ENCODE data around the gene DNASE2.
A peak's percentile ranks its signal among the peaks of the same experiment; 100 is the strongest.
"Not testable (repeated sequence)": the region's sequence is repeated elsewhere in the genome, so short reads cannot be mapped to it uniquely, and the experiment has no call there.

The DNASE2 gene

DNA sequence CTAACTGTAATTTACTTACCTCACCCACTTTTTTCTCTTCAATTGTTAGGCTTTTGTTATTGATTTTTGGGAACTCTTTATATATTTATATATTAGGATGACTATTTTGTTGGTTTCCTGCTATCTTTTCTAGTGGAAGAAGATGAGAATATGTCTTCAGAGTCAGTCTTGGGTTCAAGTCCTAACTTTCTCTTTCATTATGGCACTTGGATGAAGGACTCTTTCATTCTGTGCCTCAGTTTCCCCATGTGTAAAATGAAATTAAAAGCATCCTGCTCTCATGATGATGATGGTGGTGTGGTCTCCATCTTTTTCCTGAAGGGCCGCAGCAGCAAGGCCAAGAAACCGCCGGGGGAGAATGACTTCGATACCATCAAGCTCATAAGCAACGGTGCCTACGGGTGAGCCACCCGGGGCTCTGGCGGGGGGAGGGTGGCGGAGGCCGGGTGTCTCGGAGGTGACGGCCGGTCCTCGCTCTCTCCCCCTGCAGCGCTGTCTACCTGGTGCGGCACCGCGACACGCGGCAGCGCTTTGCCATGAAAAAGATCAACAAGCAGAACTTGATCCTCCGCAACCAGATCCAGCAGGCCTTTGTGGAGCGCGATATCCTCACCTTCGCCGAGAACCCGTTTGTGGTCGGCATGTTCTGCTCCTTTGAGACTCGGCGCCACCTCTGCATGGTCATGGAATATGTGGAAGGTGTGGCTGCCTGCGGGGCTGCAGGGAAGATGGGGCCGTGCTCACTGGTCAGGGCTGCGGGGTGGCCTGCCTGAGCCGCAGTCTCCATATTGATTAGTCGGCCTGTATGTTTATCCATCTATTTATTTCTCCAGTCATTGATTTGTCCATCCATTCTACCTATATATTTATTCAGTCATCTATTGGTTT is 23.0 kb downstream of the DNASE2 start:
- DNase-seq: no peak

- no peak for DNase-seq
Measured at GRCh38 chr19:12856653-12857052, 24.6 kb downstream of the DNASE2 start.

DNA sequence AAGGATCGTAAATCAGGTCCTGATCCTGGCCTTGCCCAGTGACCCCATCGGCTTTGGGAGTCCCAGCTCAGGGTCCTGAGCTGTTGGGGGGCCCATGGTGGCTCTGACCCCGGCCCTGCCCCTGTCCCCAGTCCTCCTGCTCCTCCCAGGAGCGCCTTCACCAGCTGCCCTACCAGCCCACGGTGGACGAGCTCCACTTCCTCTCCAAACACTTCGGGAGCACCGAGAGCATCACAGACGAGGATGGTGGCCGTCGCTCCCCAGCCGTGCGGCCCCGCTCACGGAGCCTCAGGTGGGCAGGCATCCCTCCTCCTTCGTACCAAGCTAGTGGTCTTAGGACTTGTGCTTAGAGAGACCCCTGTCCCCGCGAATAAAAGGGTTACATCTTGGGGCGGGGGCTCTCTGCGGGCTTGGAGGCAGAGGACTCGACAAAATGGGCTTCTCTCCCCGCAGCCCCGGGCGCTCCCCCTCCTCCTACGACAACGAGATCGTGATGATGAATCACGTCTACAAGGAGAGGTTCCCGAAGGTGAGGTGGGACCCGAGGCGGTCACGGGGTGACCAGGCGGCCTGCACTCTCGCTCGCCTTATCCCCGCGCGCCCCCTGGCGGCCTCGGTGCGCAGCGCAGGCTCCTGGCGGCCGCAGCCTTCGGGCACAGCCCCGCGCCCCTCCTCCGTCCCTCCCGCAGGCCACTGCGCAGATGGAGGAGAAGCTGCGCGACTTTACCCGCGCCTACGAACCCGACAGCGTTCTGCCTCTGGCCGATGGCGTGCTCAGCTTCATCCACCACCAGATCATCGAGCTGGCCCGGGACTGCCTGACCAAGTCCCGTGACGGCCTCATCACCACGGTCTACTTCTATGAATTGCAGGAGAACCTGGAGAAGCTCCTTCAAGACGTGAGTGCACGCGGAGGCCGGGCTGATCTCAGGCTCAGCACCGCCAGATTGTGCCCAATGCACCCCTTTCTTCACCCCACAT is 33.8 kb downstream of the DNASE2 start:
- DNase-seq: peak; percentile 72

DNA sequence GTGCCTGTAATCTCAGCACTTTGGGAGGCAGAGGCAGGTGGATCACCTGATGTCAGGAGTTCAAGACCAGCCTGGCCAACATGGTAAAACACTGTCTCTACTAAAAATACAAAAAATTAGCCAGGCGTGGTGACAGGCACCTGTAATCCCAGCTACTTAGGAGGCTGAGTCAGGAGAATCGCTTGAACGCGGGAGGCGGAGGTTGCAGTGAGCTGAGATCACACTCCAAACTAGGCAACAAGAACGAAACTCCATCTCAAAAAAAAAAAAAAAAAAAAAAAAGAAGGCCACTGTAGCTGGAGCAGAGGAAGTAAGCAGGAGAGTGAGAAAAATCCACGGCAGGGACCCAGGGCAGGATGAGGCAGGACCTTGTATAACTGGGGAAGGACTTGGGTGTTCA is 34.6 kb downstream of the DNASE2 start:
- DNase-seq: not testable (repeated sequence)

GRCh38 chr19:12843999-12844732 is 37.1 kb downstream of the DNASE2 start:
- DNase-seq: no peak

DNA sequence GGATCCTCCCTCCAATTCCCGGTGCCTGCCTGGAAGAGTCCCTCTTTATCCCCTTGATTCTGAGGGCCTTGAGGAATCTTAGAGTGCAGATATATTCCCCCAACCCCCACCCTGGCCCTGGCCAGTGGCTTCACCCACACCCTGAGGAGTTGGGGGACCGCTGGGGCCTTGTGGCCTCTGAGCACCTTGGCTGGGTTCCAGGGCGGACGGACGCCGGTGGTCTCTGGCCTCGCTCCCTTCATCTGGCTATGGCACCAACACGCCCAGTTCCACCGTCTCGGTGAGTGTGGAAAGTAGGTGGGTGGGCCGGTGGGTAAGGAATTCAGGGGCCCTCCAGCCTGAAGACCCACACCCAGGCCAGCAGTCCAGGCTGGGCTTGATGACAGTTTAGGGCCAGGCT is 37.9 kb downstream of the DNASE2 start:
- no peak for DNase-seq

DNA sequence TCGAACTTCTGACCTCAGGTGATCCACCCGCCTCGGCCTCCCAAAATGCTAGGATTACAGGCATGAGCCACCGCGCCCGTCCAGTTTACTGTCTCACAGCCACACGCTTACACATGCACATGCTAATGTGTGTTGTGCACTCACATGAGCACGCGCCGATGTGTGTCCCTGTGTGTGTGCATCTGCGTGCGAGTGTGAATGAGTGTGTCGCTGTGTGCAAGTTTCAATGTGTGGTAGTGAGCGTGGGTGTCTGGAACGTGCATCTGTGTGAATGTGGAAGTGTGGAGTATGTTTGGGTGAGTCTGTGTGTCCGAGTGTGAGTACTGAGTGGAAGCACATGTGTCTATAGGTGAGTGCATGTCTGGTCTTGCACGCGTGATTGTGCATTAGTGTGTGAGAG is 38.7 kb downstream of the DNASE2 start:
- no peak for DNase-seq

- no peak for DNase-seq
Measured at GRCh38 chr19:12841094-12841493, 40.2 kb downstream of the DNASE2 start.

GRCh38 chr19:12840091-12841079 is 40.9 kb downstream of the DNASE2 start:
- DNase-seq: no peak

- DNase-seq: no peak
Measured at GRCh38 chr19:12838886-12839756, 42.1 kb downstream of the DNASE2 start.

- DNase-seq: no peak
Measured at GRCh38 chr19:12838182-12838885, 42.9 kb downstream of the DNASE2 start, which contains the start of gene MAST1. Gene MAST1 (plus strand): TSS chr19:12838515. CDS start chr19:12838573, 58 bp downstream.

DNA sequence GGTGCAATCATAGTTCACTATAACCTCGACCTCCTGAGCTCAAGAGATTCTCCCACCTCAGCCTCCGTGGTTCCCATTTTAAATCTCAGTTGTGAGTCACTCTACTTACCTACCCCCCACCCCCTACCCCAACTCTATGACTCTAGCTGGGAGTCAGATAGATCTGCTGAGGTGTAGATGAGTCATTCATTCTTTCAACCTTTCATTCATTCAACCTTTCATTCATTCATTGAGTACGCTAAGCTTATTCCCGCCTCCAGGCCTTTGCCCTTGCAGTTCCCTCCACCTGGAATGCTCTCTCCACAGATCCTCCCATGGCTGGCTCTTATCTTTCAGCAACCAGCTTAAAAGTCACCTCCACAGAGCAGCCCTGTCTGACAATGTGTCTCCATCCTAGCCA is 44.0 kb downstream of the DNASE2 start:
- DNase-seq: no peak

DNA sequence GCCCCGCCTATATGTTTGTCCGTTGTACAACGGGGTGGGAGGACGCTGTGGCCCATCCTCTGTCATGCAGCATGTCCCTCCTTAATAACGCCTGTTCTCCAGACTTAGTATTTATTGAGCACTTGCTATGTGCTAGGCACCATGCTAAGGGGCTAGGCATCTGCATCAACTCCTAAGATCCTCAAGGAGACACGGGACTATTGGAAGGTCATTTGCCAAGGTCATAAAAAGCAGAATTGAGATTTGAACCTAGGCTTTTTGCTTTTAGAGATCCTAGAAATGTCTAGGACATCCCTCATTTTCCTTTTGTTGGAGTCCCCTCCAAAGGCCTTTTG is 44.8 kb downstream of the DNASE2 start:
- DNase-seq: no peak

DNA sequence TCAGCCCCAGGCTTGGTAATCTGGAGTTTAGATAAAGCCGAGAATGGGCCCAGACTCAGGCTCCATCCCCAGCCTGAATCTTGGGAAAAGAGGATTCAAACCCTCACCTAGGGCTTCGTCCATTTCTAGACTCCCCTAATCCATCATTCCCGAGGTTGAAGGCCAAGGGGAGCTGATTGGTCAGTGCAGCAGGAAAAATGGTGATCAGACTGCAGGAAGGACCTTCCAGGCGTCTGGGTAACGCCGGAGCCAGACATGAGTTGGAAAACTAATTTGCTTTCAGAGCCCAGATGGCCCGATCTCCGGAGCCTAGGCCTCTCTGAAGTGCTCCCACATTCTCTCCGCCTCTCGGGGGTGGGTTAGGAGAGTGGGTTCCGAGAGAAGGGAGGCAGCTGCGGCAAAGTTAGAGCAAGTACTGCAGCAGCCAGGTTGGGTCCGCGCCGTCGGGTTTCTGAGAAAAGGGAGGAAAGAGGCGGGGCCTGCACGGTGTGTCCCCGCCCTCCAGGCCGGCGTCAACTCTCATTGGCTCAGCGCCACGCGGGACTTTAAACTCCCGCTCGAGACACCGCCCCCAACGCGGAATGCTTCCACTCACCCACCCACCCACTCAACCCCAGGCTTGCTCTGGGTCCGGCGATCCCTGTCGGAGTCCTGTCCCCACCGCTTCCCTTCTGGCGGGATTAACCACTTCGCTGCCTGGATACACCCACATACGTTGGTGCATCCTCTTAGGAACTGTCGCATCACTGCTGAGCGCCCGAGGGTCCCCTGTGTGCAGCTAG is 46.1 kb downstream of the DNASE2 start:
- DNase-seq: peak; percentile 51

GRCh38 chr19:12834566-12834943 is 46.7 kb downstream of the DNASE2 start, which contains the start of gene RTBDN:
Gene RTBDN (minus strand): TSS chr19:12834579. CDS start chr19:12829979, 4,600 bp downstream.
- no peak for DNase-seq

- DNase-seq: no peak
Measured at GRCh38 chr19:12833738-12834565, 47.3 kb downstream of the DNASE2 start.

- no peak for DNase-seq
Measured at GRCh38 chr19:12833418-12833737, 47.9 kb downstream of the DNASE2 start.

- DNase-seq: no peak
Measured at GRCh38 chr19:12828494-12828893, 52.8 kb downstream of the DNASE2 start.
